Suprapubic skin (tissue), 4 donors: Measurements from ENCODE around the gene KRTAP4-3. TPM values are rescaled to one million over a fixed set of nuclear protein-coding genes. Genes with fewer than 3 reads are reported as not detected.
"Not testable (repeated sequence)": the region's sequence is repeated elsewhere in the genome, so short reads cannot be mapped to it uniquely, and the experiment has no call there.

ENCODE experiments used
- DNase-seq, 2 donors: peaks; one replicate each; pipeline ENCODE4 v3.0.0-alpha.2; 2019; ENCODE audit warnings: low spot score in 2 of 2
- H3K27ac ChIP-seq: fragments of 200-600 bp; sonication (generic); one replicate; pipeline ENCODE4 v1.5.1; 2019
- H3K27me3 ChIP-seq: fragments of 200-600 bp; sonication (generic); one replicate; pipeline ENCODE4 v1.5.1; 2019
- H3K36me3 ChIP-seq: fragments of 200-600 bp; sonication (generic); one replicate; pipeline ENCODE4 v1.5.1; 2019
- H3K4me1 ChIP-seq: fragments of 200-600 bp; sonication (generic); one replicate; pipeline ENCODE4 v1.5.1; 2019
- H3K4me3 ChIP-seq: fragments of 200-600 bp; sonication (generic); one replicate; pipeline ENCODE4 v1.5.1; 2019; ENCODE audit warnings: mild to moderate bottlenecking
- H3K9me3 ChIP-seq: fragments of 200-600 bp; sonication (generic); one replicate; pipeline ENCODE4 v1.5.1; 2019
- CTCF ChIP-seq, 2 donors: fragments of 200-600 bp in 1 of 2; fragments of 450-650 bp in 1 of 2; sonication (generic) in 1 of 2; IDR thresholded peaks; one replicate each; pipeline ENCODE4 v1.5.1; 2016 to 2019; ENCODE audit warnings: antibody characterized with exemption in 2 of 2, mild to moderate bottlenecking in 1 of 2, moderate library complexity in 1 of 2
- EP300 ChIP-seq: sonication (generic); formaldehyde crosslinking; IDR thresholded peaks from one replicate; pipeline ENCODE4 v1.6.1; 2017; ENCODE audit warnings: antibody characterized with exemption
- POLR2A ChIP-seq, 2 donors: fragments of 450-650 bp; IDR thresholded peaks; one replicate each; pipeline ENCODE4 v1.6.1; 2017; ENCODE audit warnings: antibody characterized with exemption in 2 of 2, mild to moderate bottlenecking in 2 of 2, moderate library complexity in 2 of 2
- POLR2AphosphoS5 ChIP-seq, 3 donors: sonication (generic); formaldehyde crosslinking; IDR thresholded peaks; one replicate each; pipeline ENCODE4 v1.6.1; 2017; ENCODE audit warnings: antibody characterized with exemption in 3 of 3
- WGBS: methylation state at CpG from one replicate; pipeline ENCODE4 v1.1.5; 2018; 5-methylcytosine and 5-hydroxymethylcytosine counted together
- total RNA-seq, 4 donors: library from RNA; depleted of rRNA; stranded (reverse); fragments of >200 nt; gene quantifications; one replicate each; pipeline ENCODE4 v1.1.0, GENCODE V29; 2016

The KRTAP4-3 gene
- total RNA-seq, 4 donors from 2014 or later = 9.0 to 35.4 (median 16.4) TPM; not detected in 1

DNA sequence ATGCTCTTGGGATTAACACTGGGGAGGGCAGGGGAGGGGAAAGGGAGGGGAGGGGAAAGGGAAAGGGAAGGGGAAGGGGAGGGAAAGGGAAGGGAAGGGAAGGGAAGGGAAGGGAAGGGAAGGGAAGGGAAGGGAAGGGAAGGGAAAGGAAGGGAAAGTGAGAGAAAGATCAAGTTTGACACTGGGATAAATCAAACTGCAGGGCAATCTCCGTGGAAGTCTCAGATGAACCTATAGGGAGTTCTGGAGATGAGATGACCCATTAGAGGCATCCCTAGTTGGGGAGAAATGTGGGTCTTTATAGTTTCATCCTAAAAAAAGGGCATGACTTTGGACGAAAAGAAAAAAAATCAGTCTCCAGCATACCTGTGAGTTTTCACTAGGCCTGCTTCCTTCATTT is 46.3 kb downstream of the KRTAP4-3 start:
- Histone ChIP-seq H3K9me3 (no peaks in the 10 kb centered on the region), H3K4me3 (no peak overlapping the region), H3K36me3 (no peaks in the 10 kb centered on the region), H3K4me1 (no peaks in the 10 kb centered on the region), H3K27ac (no peak overlapping the region), H3K27me3 (peaks cover 5% of the 10 kb centered on the region)
- 88% methylated on average over 2 of the region's 2 CpGs for WGBS
- no peak for TF ChIP-seq POLR2AphosphoS5 (IDR thresholded peaks at IDR 0.05)
- TF ChIP-seq CTCF (IDR thresholded peaks at IDR 0.05) = no peak
- TF ChIP-seq POLR2A (IDR thresholded peaks at IDR 0.05) = no peak
- TF ChIP-seq EP300 = no peak
- DNase-seq = no peak

- H3K36me3 ChIP-seq, DNase-seq, H3K27ac ChIP-seq, H3K9me3 ChIP-seq, H3K4me3 ChIP-seq, H3K4me1 ChIP-seq, H3K27me3 ChIP-seq: not testable (repeated sequence)
- WGBS = 64% methylated on average over 11 of the region's 11 CpGs
Measured at GRCh38 chr17:41119696-41120690, 48.0 kb downstream of the KRTAP4-3 start.

DNA sequence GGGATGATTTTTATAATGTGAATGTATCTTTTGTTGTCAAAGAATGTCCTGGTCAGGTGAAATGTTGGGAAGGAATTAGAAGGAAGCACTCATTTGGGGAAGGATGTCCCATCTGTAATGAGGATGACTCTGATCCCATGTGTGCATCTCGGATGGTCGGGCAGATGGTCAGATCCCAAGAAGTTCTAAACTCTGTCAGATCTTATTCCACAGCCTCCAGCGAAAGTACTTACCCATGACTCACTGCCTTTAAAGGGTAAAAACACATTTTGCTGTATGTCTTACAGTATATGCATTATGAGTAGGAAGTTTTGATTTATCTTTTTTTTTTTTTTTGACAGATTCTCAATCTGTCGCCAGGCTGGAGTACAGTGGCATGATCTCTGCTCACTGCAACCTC is 49.3 kb downstream of the KRTAP4-3 start:
- Histone ChIP-seq H3K27me3 (peaks cover 9% of the 10 kb centered on the region), H3K9me3 (no peaks in the 10 kb centered on the region), H3K4me1 (no peaks in the 10 kb centered on the region), H3K36me3 (no peaks in the 10 kb centered on the region), H3K4me3 (no peak overlapping the region), H3K27ac (no peak overlapping the region)
- WGBS = 59% methylated on average over 4 of the region's 4 CpGs
- no peak for DNase-seq
- TF ChIP-seq CTCF (IDR thresholded peaks at IDR 0.05) (no peak), POLR2A (IDR thresholded peaks at IDR 0.05) (no peak), EP300 (no peak), POLR2AphosphoS5 (IDR thresholded peaks at IDR 0.05) (no peak)

DNA sequence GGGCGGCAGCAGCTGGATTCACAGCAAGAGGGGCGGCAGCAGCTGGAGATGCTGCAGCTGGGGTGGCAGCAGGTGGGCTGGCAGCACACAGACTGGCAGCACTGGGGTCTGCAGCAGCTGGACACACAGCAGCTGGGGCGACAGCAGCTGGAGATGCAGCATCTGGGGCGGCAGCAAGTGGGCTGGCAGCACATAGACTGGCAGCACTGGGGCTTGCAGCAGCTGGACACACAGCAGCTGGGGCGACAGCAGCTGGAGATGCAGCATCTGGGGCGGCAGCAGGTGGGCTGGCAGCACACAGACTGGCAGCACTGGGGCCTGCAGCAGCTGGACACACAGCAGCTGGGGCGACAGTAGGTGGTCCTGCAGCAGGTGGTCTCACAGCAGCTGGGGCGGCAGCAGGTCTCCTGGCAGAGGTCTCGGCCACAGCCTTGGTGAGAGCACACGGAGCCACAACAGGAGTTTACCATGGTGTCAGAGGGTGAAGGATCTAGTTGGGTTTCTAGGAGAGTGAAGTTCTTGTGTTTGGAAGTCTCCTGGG is 50.1 kb downstream of the KRTAP4-3 start, which contains the start of gene KRTAP4-11:
TSS of gene KRTAP4-11 (minus strand) at position 528 of the 541 bp plus-strand sequence. CDS start at position 470, 58 bp downstream.
- H3K27ac ChIP-seq, H3K9me3 ChIP-seq, H3K27me3 ChIP-seq, H3K4me3 ChIP-seq, H3K4me1 ChIP-seq, DNase-seq, H3K36me3 ChIP-seq: not testable (repeated sequence)
- WGBS = 76% methylated on average over 8 of the region's 10 CpGs

Other genes starting within 250 kb of the KRTAP4-3 start
- gene KRT23, start 230.6 kb downstream of the KRTAP4-3 start, total RNA-seq = 100 to 1,000 TPM in 3 of 4 donors, 10 to 100 TPM in 1; 84.6 to 310 (median 217) TPM
- gene KRT39, start 201.3 kb downstream of the KRTAP4-3 start, total RNA-seq = 10 to 100 TPM in 1 of 4 donors, 1 to 10 TPM in 1, not detected in 2; 2.5 to 13.3 TPM
- 10 to 100 TPM in 1 of 4 donors, 1 to 10 TPM in 1, under 1 TPM in 1, not detected in 1; 0.98 to 12.5 (median 3.9) TPM for gene KRT40, start 183.9 kb downstream of the KRTAP4-3 start, total RNA-seq
- gene KRTAP3-3, start 174.1 kb downstream of the KRTAP4-3 start, total RNA-seq = 10 to 100 TPM in 1 of 4 donors, 1 to 10 TPM in 1, not detected in 2; 2.8 to 22.9 TPM
- gene KRTAP3-2, start 168.3 kb downstream of the KRTAP4-3 start, total RNA-seq = 10 to 100 TPM in 2 of 4 donors, 1 to 10 TPM in 1, not detected in 1; 8.0 to 42.6 (median 23.7) TPM
- 10 to 100 TPM in 2 of 4 donors, 1 to 10 TPM in 1, not detected in 1; 5.6 to 95.2 (median 15.5) TPM for gene KRTAP3-1, start 159.1 kb downstream of the KRTAP4-3 start, total RNA-seq
- gene KRTAP1-5, start 141.0 kb downstream of the KRTAP4-3 start, total RNA-seq = 100 to 1,000 TPM in 1 of 4 donors, 10 to 100 TPM in 2, 1 to 10 TPM in 1; 1.6 to 199 (median 40.4) TPM
- gene KRTAP1-4, start 138.0 kb downstream of the KRTAP4-3 start, total RNA-seq = 1 to 10 TPM in 1 of 4 donors, not detected in 3; 3.2 TPM
- 100 to 1,000 TPM in 1 of 4 donors, 10 to 100 TPM in 2, not detected in 1; 10.7 to 140 (median 28.7) TPM for gene KRTAP1-3, start 133.3 kb downstream of the KRTAP4-3 start, total RNA-seq
- gene KRTAP1-1, start 126.8 kb downstream of the KRTAP4-3 start, total RNA-seq = 100 to 1,000 TPM in 1 of 4 donors, 10 to 100 TPM in 1, 1 to 10 TPM in 1, not detected in 1; 9.9 to 165 (median 46.0) TPM
- 100 to 1,000 TPM in 1 of 4 donors, 10 to 100 TPM in 2, not detected in 1; 20.1 to 128 (median 37.2) TPM for gene KRTAP2-1, start 120.9 kb downstream of the KRTAP4-3 start, total RNA-seq
- gene KRTAP2-2, start 113.0 kb downstream of the KRTAP4-3 start, total RNA-seq = 10 to 100 TPM in 2 of 4 donors, 1 to 10 TPM in 1, not detected in 1; 8.2 to 41.6 (median 25.3) TPM
- gene KRTAP2-3, start 108.1 kb downstream of the KRTAP4-3 start, total RNA-seq = 10 to 100 TPM in 1 of 4 donors, under 1 TPM in 1, not detected in 2; 0.64 to 10.8 TPM
- gene KRTAP2-4, start 102.3 kb downstream of the KRTAP4-3 start, total RNA-seq = 10 to 100 TPM in 2 of 4 donors, 1 to 10 TPM in 1, not detected in 1; 6.5 to 76.9 (median 13.4) TPM
- gene KRTAP4-7, start 84.1 kb downstream of the KRTAP4-3 start, total RNA-seq = 10 to 100 TPM in 1 of 4 donors, 1 to 10 TPM in 2, not detected in 1; 7.9 to 50.0 (median 8.5) TPM
- 10 to 100 TPM in 2 of 4 donors, 1 to 10 TPM in 1, not detected in 1; 4.4 to 15.2 (median 13.6) TPM for gene KRTAP4-8, start 70.1 kb downstream of the KRTAP4-3 start, total RNA-seq
- gene KRTAP4-16, start 66.0 kb downstream of the KRTAP4-3 start, total RNA-seq = not detected
- 10 to 100 TPM in 3 of 4 donors, not detected in 1; 10.1 to 58.8 (median 13.1) TPM for gene KRTAP4-9, start 62.8 kb downstream of the KRTAP4-3 start, total RNA-seq
- 10 to 100 TPM in 1 of 4 donors, 1 to 10 TPM in 2, not detected in 1; 4.3 to 23.4 (median 5.6) TPM for gene KRTAP4-11, start 49.8 kb downstream of the KRTAP4-3 start, total RNA-seq
- 10 to 100 TPM in 1 of 4 donors, 1 to 10 TPM in 2, not detected in 1; 6.1 to 54.5 (median 8.3) TPM for gene KRTAP4-12, start 44.0 kb downstream of the KRTAP4-3 start, total RNA-seq
- gene KRTAP4-6, start 27.7 kb downstream of the KRTAP4-3 start, total RNA-seq = 10 to 100 TPM in 2 of 4 donors, 1 to 10 TPM in 1, not detected in 1; 9.0 to 45.0 (median 13.0) TPM
- gene KRTAP4-5, start 18.4 kb downstream of the KRTAP4-3 start, total RNA-seq = 10 to 100 TPM in 1 of 4 donors, 1 to 10 TPM in 2, not detected in 1; 1.1 to 19.2 (median 2.2) TPM
- gene KRTAP4-4, start 7.5 kb downstream of the KRTAP4-3 start, total RNA-seq = 10 to 100 TPM in 2 of 4 donors, 1 to 10 TPM in 1, not detected in 1; 7.7 to 81.7 (median 24.6) TPM
- gene KRTAP4-2, start 10.0 kb upstream of the KRTAP4-3 start, total RNA-seq = 10 to 100 TPM in 3 of 4 donors, not detected in 1; 16.1 to 86.3 (median 16.3) TPM
- 10 to 100 TPM in 2 of 4 donors, 1 to 10 TPM in 1, not detected in 1; 4.2 to 51.7 (median 16.7) TPM for gene KRTAP4-1, start 16.7 kb upstream of the KRTAP4-3 start, total RNA-seq
- gene KRTAP9-1, start 21.7 kb upstream of the KRTAP4-3 start, total RNA-seq = 1 to 10 TPM in 1 of 4 donors, not detected in 3; 1.1 TPM
- 100 to 1,000 TPM in 1 of 4 donors, 10 to 100 TPM in 2, not detected in 1; 36.3 to 127 (median 60.8) TPM for gene KRTAP9-2, start 58.4 kb upstream of the KRTAP4-3 start, total RNA-seq
- 100 to 1,000 TPM in 1 of 4 donors, 10 to 100 TPM in 2, not detected in 1; 29.0 to 178 (median 61.4) TPM for gene KRTAP9-3, start 64.2 kb upstream of the KRTAP4-3 start, total RNA-seq
- gene KRTAP9-8, start 69.8 kb upstream of the KRTAP4-3 start, total RNA-seq = 10 to 100 TPM in 3 of 4 donors, not detected in 1; 27.1 to 89.8 (median 46.6) TPM
- gene KRTAP9-4, start 81.5 kb upstream of the KRTAP4-3 start, total RNA-seq = 100 to 1,000 TPM in 1 of 4 donors, 10 to 100 TPM in 2, not detected in 1; 18.8 to 103 (median 50.1) TPM
- gene KRTAP9-9, start 87.2 kb upstream of the KRTAP4-3 start, total RNA-seq = 10 to 100 TPM in 3 of 4 donors, not detected in 1; 14.3 to 53.1 (median 23.9) TPM
- 1 to 10 TPM in 1 of 4 donors, under 1 TPM in 1, not detected in 2; 0.52 to 7.1 TPM for gene KRTAP9-6, start 97.2 kb upstream of the KRTAP4-3 start, total RNA-seq
- gene KRTAP9-7, start 107.5 kb upstream of the KRTAP4-3 start, total RNA-seq = 10 to 100 TPM in 1 of 4 donors, 1 to 10 TPM in 1, not detected in 2; 10.0 to 20.3 TPM
- 1 to 10 TPM in 2 of 4 donors, under 1 TPM in 1, not detected in 1; 0.85 to 3.4 (median 2.2) TPM for gene KRTAP29-1, start 134.6 kb upstream of the KRTAP4-3 start, total RNA-seq
- gene KRTAP16-1, start 141.1 kb upstream of the KRTAP4-3 start, total RNA-seq = 10 to 100 TPM in 1 of 4 donors, 1 to 10 TPM in 2, not detected in 1; 2.2 to 22.0 (median 4.0) TPM
- 10 to 100 TPM in 2 of 4 donors, 1 to 10 TPM in 1, not detected in 1; 8.0 to 81.5 (median 24.2) TPM for gene KRTAP17-1, start 147.5 kb upstream of the KRTAP4-3 start, total RNA-seq
- 100 to 1,000 TPM in 1 of 4 donors, 10 to 100 TPM in 1, 1 to 10 TPM in 2; 1.2 to 144 (median 8.3) TPM for gene KRT33A, start 182.6 kb upstream of the KRTAP4-3 start, total RNA-seq
- 100 to 1,000 TPM in 1 of 4 donors, 10 to 100 TPM in 2, not detected in 1; 10.7 to 194 (median 27.9) TPM for gene KRT33B, start 201.6 kb upstream of the KRTAP4-3 start, total RNA-seq
- 100 to 1,000 TPM in 1 of 4 donors, 10 to 100 TPM in 2, under 1 TPM in 1; 0.56 to 117 (median 22.2) TPM for gene KRT34, start 214.1 kb upstream of the KRTAP4-3 start, total RNA-seq
- gene KRT31, start 229.4 kb upstream of the KRTAP4-3 start, total RNA-seq = 100 to 1,000 TPM in 1 of 4 donors, 10 to 100 TPM in 3; 38.5 to 618 (median 84.8) TPM